OCI-LY3 (cell line): ENCODE results near the gene PPFIA2.
A peak's percentile ranks its signal among the peaks of the same experiment; 100 is the strongest.

Source experiments
- H2AFZ ChIP-seq: fragments of 200-600, 300-600 bp; shearing (Covaris generic); 2 replicates; pipeline ENCODE4 v1.6.0; 2014; ENCODE audit warnings: antibody characterized with exemption, low read depth, low read length
- H3K27ac ChIP-seq: fragments of 200-600, 300-600 bp; sonication (generic); 2 replicates; pipeline ENCODE4 v1.5.1; 2014; ENCODE audit warnings: mild to moderate bottlenecking, low read length, moderate library complexity, mixed read lengths
- H3K27me3 ChIP-seq: fragments of 200-600, 300-600 bp; sonication (generic); 2 replicates; pipeline ENCODE4 v1.6.1; 2014; ENCODE audit warnings: low read depth, low read length, mixed read lengths
- H3K36me3 ChIP-seq: fragments of 200-600, 300-600 bp; sonication (generic); replicated peaks from 2 replicates; pipeline ENCODE3; 2014; ENCODE audit warnings: low read depth, low read length, mixed read lengths
- H3K4me1 ChIP-seq: fragments of 300-600, 200-600 bp; sonication (generic); 2 replicates; pipeline ENCODE4 v1.6.1; 2014; ENCODE audit warnings: low read length, mixed read lengths
- H3K4me2 ChIP-seq: fragments of 200-600, 300-600 bp; sonication (generic); 2 replicates; pipeline ENCODE4 v1.6.1; 2014; ENCODE audit warnings: low read length, mixed read lengths
- H3K4me3 ChIP-seq: fragments of 300-600, 200-600 bp; sonication (generic); 2 replicates; pipeline ENCODE4 v1.5.1; 2014; ENCODE audit warnings: antibody characterized with exemption, mild to moderate bottlenecking, low read length, moderate library complexity
- H3K79me2 ChIP-seq: fragments of 300-600, 200-600 bp; shearing (Covaris generic); 2 replicates; pipeline ENCODE4 v1.6.1; 2014; ENCODE audit warnings: mild to moderate bottlenecking, low read length, mixed read lengths
- H3K9ac ChIP-seq: fragments of 300-600, 200-600 bp; shearing (Covaris generic); 2 replicates; pipeline ENCODE4 v1.6.0; 2014; ENCODE audit warnings: mild to moderate bottlenecking, low read length, moderate library complexity
- H3K9me3 ChIP-seq: fragments of 200-600, 300-600 bp; shearing (Covaris generic); 2 replicates; pipeline ENCODE4 v1.6.1; 2014; ENCODE audit warnings: low read length, mixed read lengths; ENCODE audit not compliant: insufficient read depth
- H4K20me1 ChIP-seq: fragments of 200-600, 300-600 bp; sonication (generic); 2 replicates; pipeline ENCODE4 v1.6.1; 2016; ENCODE audit warnings: low read length, mixed read lengths; ENCODE audit not compliant: insufficient read depth
- EZH2phosphoT487 ChIP-seq: fragments of 200-600 bp; shearing (Covaris generic); IDR thresholded peaks from 2 replicates; pipeline ENCODE4 v1.6.1; 2018; ENCODE audit warnings: antibody characterized with exemption, mixed run types, low read depth
- TF ChIP-seq, protein P1 (sequence below): fragments of 200-600, 300-600 bp; sonication (generic); IDR thresholded peaks from 2 replicates; pipeline ENCODE4 v1.5.1; 2014; ENCODE audit warnings: antibody characterized with exemption, low read length, low read depth

Gene PPFIA2

DNA sequence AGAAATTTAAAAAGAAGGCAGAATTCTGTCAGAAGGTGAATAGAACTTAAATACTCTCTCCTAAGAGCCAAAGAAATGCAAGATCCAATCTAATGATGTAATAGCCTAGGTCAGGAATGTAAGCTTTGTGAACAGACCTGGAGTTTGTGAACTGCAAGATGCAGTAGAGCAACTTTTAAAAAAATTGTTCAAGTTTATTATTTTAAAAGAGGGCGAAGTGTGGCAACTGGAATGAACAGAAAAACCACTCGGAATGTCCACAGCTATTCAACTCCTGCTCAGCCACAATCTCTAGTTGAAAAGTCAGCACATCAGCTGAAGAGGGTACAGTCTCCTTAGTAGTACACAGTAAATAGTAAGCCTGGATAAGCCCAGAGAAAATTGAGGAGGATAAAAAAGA lies 228.8 kb downstream of the PPFIA2 start:
- Histone ChIP-seq H3K36me3 (no peaks in the 10 kb centered on the region), H3K27me3 (no peaks in the 10 kb centered on the region), H2AFZ (no peak overlapping the region), H3K79me2 (no peaks in the 10 kb centered on the region), H4K20me1 (no peaks in the 10 kb centered on the region), H3K9me3 (no peaks in the 10 kb centered on the region), H3K4me2 (no peak overlapping the region), H3K4me3 (no peak overlapping the region), H3K9ac (no peak overlapping the region), H3K4me1 (peaks cover 10% of the 10 kb centered on the region), H3K27ac (no peak overlapping the region)
- TF ChIP-seq EZH2phosphoT487: no peak
- TF ChIP-seq, protein P1, sequence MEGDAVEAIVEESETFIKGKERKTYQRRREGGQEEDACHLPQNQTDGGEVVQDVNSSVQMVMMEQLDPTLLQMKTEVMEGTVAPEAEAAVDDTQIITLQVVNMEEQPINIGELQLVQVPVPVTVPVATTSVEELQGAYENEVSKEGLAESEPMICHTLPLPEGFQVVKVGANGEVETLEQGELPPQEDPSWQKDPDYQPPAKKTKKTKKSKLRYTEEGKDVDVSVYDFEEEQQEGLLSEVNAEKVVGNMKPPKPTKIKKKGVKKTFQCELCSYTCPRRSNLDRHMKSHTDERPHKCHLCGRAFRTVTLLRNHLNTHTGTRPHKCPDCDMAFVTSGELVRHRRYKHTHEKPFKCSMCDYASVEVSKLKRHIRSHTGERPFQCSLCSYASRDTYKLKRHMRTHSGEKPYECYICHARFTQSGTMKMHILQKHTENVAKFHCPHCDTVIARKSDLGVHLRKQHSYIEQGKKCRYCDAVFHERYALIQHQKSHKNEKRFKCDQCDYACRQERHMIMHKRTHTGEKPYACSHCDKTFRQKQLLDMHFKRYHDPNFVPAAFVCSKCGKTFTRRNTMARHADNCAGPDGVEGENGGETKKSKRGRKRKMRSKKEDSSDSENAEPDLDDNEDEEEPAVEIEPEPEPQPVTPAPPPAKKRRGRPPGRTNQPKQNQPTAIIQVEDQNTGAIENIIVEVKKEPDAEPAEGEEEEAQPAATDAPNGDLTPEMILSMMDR: no peak

DNA sequence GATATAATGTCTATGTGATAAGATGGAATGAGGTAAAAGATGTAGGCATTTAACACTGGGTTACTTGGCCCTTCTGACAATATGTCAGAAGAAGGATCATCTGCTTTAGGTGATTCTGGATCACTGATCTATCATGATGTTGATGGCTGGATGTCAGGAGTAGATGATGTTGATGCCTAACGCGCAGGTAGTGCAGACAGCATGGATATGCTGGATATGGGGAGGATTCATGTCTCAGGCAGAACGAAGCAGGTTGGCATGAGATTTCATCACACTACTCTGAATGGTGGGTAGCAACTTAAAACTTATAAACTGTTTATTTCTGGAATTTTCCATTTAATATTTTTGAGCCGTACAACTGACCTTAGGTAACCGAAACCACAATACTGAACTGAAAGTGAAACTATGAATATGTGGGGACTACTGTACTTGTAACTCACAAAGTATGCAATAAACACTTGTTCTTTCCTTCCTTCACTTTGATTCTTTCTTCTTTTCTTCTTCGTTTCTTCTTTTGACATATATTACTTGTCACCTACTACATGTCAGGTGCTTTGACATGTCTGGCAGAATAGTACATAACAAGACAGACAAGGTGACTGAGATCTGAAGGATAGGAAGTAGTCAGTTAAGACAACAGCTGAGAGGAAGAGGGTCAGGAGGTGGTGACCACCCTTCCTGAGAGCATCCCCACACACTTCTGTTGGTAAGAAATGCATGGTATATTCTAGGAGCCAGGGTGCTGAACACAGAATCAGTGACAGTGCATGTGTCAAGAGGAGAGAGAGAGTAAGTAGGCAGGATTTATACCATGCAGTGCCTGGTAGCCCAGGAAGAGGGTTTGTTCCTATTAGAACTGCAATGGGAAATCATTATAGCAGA lies 238.8 kb downstream of the PPFIA2 start:
- TF ChIP-seq, protein P1: no peak
- no peak for TF ChIP-seq EZH2phosphoT487
- Histone ChIP-seq H3K9ac (no peak overlapping the region), H4K20me1 (no peaks in the 10 kb centered on the region), H3K79me2 (no peaks in the 10 kb centered on the region), H3K27ac (peak overlapping the region; percentile 24; the same call in 1 of the 2 replicates), H3K27me3 (no peaks in the 10 kb centered on the region), H2AFZ (no peak overlapping the region), H3K4me1 (peaks cover 11% of the 10 kb centered on the region), H3K4me3 (peak overlapping the region; percentile 49), H3K36me3 (no peaks in the 10 kb centered on the region), H3K9me3 (no peaks in the 10 kb centered on the region), H3K4me2 (peak overlapping the region; percentile 75)

DNA sequence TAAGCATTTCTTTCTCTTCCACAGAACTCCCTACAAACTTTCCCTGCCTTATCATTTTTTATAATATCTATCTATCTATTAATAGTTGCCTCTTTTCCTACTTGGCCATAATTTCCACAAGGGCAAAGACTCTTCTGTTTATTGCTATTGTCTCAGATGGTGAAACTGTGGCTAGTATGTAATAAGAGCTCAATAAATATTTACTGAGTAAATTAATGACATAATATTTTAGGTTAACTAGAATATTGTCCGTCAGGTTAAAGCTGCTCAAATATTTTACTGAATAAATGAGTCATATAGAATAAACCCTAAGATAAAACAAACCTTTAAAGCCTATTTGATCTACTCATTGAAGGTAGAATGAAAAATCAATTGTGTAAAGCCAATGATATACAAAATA lies 240.5 kb downstream of the PPFIA2 start:
- Histone ChIP-seq H3K27me3 (no peaks in the 10 kb centered on the region), H3K79me2 (no peaks in the 10 kb centered on the region), H3K4me1 (peaks cover 11% of the 10 kb centered on the region), H3K4me3 (no peak overlapping the region), H3K9me3 (no peaks in the 10 kb centered on the region), H3K36me3 (no peaks in the 10 kb centered on the region), H2AFZ (no peak overlapping the region), H4K20me1 (no peaks in the 10 kb centered on the region), H3K4me2 (no peak overlapping the region), H3K9ac (no peak overlapping the region), H3K27ac (no peak overlapping the region)
- TF ChIP-seq, protein P1: no peak
- no peak for TF ChIP-seq EZH2phosphoT487

DNA sequence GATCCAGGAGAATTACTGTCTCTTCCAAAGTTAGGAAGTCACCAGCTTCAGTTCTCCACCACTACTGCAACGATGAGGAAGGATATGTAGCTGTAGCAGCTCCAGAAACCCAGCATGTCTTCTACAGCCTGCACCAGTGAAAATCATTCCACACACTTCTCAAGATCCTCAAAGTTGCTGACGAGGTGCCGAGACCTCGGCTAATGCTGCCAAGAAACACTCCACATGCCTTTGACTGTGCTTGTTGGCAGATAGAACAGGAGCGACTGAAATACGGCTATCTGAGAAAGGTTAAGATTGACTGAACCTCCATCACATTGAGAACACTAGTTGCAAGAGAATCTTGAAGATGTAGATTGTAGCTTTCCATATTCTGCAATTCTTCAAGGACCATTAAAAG lies 241.9 kb downstream of the PPFIA2 start:
- TF ChIP-seq, protein P1: no peak
- TF ChIP-seq EZH2phosphoT487: no peak
- H4K20me1 ChIP-seq: no peaks in the 10 kb centered on the region
- no peaks in the 10 kb centered on the region for H3K9me3 ChIP-seq
- H3K4me3 ChIP-seq: no peak overlapping the region
- no peak overlapping the region for H2AFZ ChIP-seq
- H3K27ac ChIP-seq: no peak overlapping the region
- H3K36me3 ChIP-seq: no peaks in the 10 kb centered on the region
- H3K9ac ChIP-seq: no peak overlapping the region
- no peaks in the 10 kb centered on the region for H3K79me2 ChIP-seq
- H3K27me3 ChIP-seq: no peaks in the 10 kb centered on the region
- H3K4me2 ChIP-seq: no peak overlapping the region
- H3K4me1 ChIP-seq: peaks cover 11% of the 10 kb centered on the region
